Small intestine (tissue), 16 donors: ENCODE data around the gene THOP1. TPM values are rescaled to one million over a fixed set of nuclear protein-coding genes. Genes with fewer than 3 reads are reported as not detected.

Source experiments
- DNase-seq, 2 donors: peaks; one replicate each; pipeline versions ENCODE4 v3.0.0 to v3.0.0-alpha.2; 2013
- FAIRE-seq: peaks from 2 replicates; lab custom pipeline; 2012; peaks lifted over from hg19 to GRCh38; lab: Jason Lieb, UNC
- H3K27ac ChIP-seq, 3 donors: one replicate each; pipeline ENCODE4 v1.5.1; 2013; ENCODE audit warnings: low read length in 2 of 3, mild to moderate bottlenecking in 2 of 3, control low read depth in 1 of 3, inconsistent platforms in 1 of 3, low read depth in 1 of 3, moderate library complexity in 1 of 3
- H3K27me3 ChIP-seq, 3 donors: one replicate each; pipeline ENCODE4 v1.6.1; 2013; ENCODE audit warnings: low read length in 3 of 3, inconsistent platforms in 1 of 3; ENCODE audit not compliant: control insufficient read depth in 3 of 3, insufficient read depth in 3 of 3
- H3K36me3 ChIP-seq, 3 donors: one replicate each; pipeline ENCODE4 v1.6.1; 2013; ENCODE audit warnings: low read length in 3 of 3, inconsistent platforms in 1 of 3, low read depth in 1 of 3, mild to moderate bottlenecking in 1 of 3, moderate library complexity in 1 of 3; ENCODE audit not compliant: control insufficient read depth in 3 of 3, insufficient read depth in 2 of 3
- H3K4me1 ChIP-seq, 3 donors: one replicate each; pipeline ENCODE4 v1.6.1; 2013; ENCODE audit warnings: low read length in 2 of 3, inconsistent platforms in 1 of 3, low read depth in 1 of 3, mild to moderate bottlenecking in 1 of 3, moderate library complexity in 1 of 3; ENCODE audit not compliant: control insufficient read depth in 3 of 3, insufficient read depth in 2 of 3
- H3K4me3 ChIP-seq, 3 donors: one replicate each; pipeline ENCODE4 v1.5.1; 2013; ENCODE audit warnings: low read length in 3 of 3, control low read depth in 1 of 3, inconsistent platforms in 1 of 3, low read depth in 1 of 3, mild to moderate bottlenecking in 1 of 3, moderate library complexity in 1 of 3
- H3K9me3 ChIP-seq, 2 donors: one replicate each; pipeline ENCODE4 v1.6.1; 2013; ENCODE audit warnings: low read depth in 1 of 2, low read length in 1 of 2; ENCODE audit not compliant: control insufficient read depth in 2 of 2, insufficient read depth in 1 of 2
- WGBS, 3 donors: extraction: QIAGEN DNeasy Blood & Tissue Kit; methylation state at CpG; one replicate each; pipeline ENCODE4 v1.1.7; 2013; 5-methylcytosine and 5-hydroxymethylcytosine counted together
- long read RNA-seq, 10 donors: transcript quantifications; one replicate each; lab custom pipeline, GENCODE V29; 2026
- polyA plus RNA-seq, 4 donors: library from polyadenylated mRNA; stranded (reverse) in 3 of 4; unstranded in 1 of 4; fragments of 200-250 nt in 3 of 4; fragments of 120-200 nt in 1 of 4; gene quantifications; one replicate each; pipeline versions ENCODE4 v1.2.1 to v1.2.3, GENCODE V29; 2013
- donor health status: healthy with polysubstance abuse.
- donor health status: control.
- donor health status: control.
- donor health status: Bipolar disorder and iron deficiency.
- donor health status: healthy.

THOP1 gene
- 10 to 100 TPM; 36.6 to 86.3 (median 78.1) TPM for polyA plus RNA-seq
- long read RNA-seq, donor 1, result 0 reads
- long read RNA-seq, donor 2, result 0 reads
- long read RNA-seq, donor 3, partial matches to known transcripts, result 0 of 1 reads
- long read RNA-seq, donor 3, other reads (novel, unspliced or antisense), result 0 of 1 reads
- long read RNA-seq, donor 4, result 0 reads
- long read RNA-seq, donor 5, result 0 reads
- long read RNA-seq, donor 6, full-length matches to known transcripts, result 1 of 1 reads
- long read RNA-seq, donor 6, partial matches to known transcripts, result 0 of 1 reads
- long read RNA-seq, donor 6, other reads (novel, unspliced or antisense), result 0 of 1 reads
- long read RNA-seq, donor 7, full-length matches to known transcripts, result 10 of 10 reads
- long read RNA-seq, donor 7, partial matches to known transcripts, result 0 of 10 reads
- long read RNA-seq, donor 7, other reads (novel, unspliced or antisense), result 0 of 10 reads
- long read RNA-seq, donor 8, partial matches to known transcripts, result 0 of 1 reads
- long read RNA-seq, donor 8, other reads (novel, unspliced or antisense), result 0 of 1 reads
- long read RNA-seq, donor 9, result 0 reads
- long read RNA-seq, donor 10, result 0 reads

GRCh38 chr19:2785244-2785997, at the start of gene THOP1:
THOP1 (plus strand) TSS chr19:2785503; CDS start chr19:2785663, 160 bp downstream.
- Histone ChIP-seq H3K9me3 (no peaks in the 10 kb centered on the region), H3K4me3 (peak within 1 kb of the TSS; percentile 71 to 89 (median 71)), H3K4me1 (peaks cover 2 to 25% (median 16%) of the 10 kb centered on the region in 3 donors), H3K36me3 (peaks cover 0 to 27% (median 0%) of the 10 kb centered on the region in 3 donors), H3K27ac (peak within 1 kb of the TSS in 2 of 3 donors; percentile 26 to 63), H3K27me3 (no peaks in the 10 kb centered on the region)
- WGBS, 3 donors, result 0% methylated on average over 53 to 78 of the region's 78 CpGs
- DNase-seq (peak; percentile 99 to 100), FAIRE-seq (no peak)

GRCh38 chr19:2736550-2737190, 48.6 kb upstream of the THOP1 start:
- Histone ChIP-seq H3K27me3 (no peaks in the 10 kb centered on the region), H3K9me3 (peaks cover 0 to 9% of the 10 kb centered on the region in 2 donors), H3K4me1 (peaks cover 0 to 6% (median 3%) of the 10 kb centered on the region in 3 donors), H3K36me3 (peaks cover 0 to 47% (median 4%) of the 10 kb centered on the region in 3 donors), H3K27ac (no peak overlapping the region), H3K4me3 (no peak overlapping the region)
- DNase-seq (no peak), FAIRE-seq (no peak)
- 96% methylated on average over 15 of the region's 15 CpGs for WGBS, 3 donors

GRCh38 chr19:2739602-2740313, 45.5 kb upstream of the THOP1 start, which contains the start of gene SLC39A3:
SLC39A3 (minus strand) TSS chr19:2740017; CDS start chr19:2737257, 2,760 bp downstream.
- Histone ChIP-seq H3K9me3 (peaks cover 0 to 9% of the 10 kb centered on the region in 2 donors), H3K36me3 (peaks cover 0 to 23% (median 3%) of the 10 kb centered on the region in 3 donors), H3K27ac (no peak within 1 kb of the TSS), H3K4me3 (peak within 1 kb of the TSS; percentile 70 to 88 (median 79)), H3K27me3 (no peaks in the 10 kb centered on the region), H3K4me1 (peaks cover 0 to 6% (median 3%) of the 10 kb centered on the region in 3 donors)
- no peak for FAIRE-seq
- DNase-seq, result peak; percentile 98 to 99
- 0% methylated on average over 39 to 64 of the region's 64 CpGs for WGBS, 3 donors

- peaks cover 0 to 18% (median 0%) of the 10 kb centered on the region in 3 donors for H3K36me3 ChIP-seq
- H3K27me3 ChIP-seq, result no peaks in the 10 kb centered on the region
- no peak overlapping the region for H3K4me3 ChIP-seq
- peaks cover 0 to 6% (median 3%) of the 10 kb centered on the region in 3 donors for H3K4me1 ChIP-seq
- H3K9me3 ChIP-seq, result peaks cover 0 to 9% of the 10 kb centered on the region in 2 donors
- DNase-seq (no peak), FAIRE-seq (no peak)
- WGBS, 3 donors, result 43 to 47% (median 46%) methylated on average over 13 of the region's 13 CpGs
- H3K27ac ChIP-seq, result no peak overlapping the region
Measured at GRCh38 chr19:2740314-2740656, 45.0 kb upstream of the THOP1 start.

- no peaks in the 10 kb centered on the region for H3K36me3 ChIP-seq
- no peak for FAIRE-seq
- H3K27ac ChIP-seq, result no peak overlapping the region
- H3K9me3 ChIP-seq, result no peaks in the 10 kb centered on the region
- H3K4me1 ChIP-seq, result peaks cover 0 to 6% (median 3%) of the 10 kb centered on the region in 3 donors
- H3K27me3 ChIP-seq, result no peaks in the 10 kb centered on the region
- DNase-seq, result no peak
- no peak overlapping the region for H3K4me3 ChIP-seq
- WGBS, 3 donors, result 72 to 77% (median 76%) methylated on average over 8 of the region's 8 CpGs
Measured at GRCh38 chr19:2743099-2743498, 42.2 kb upstream of the THOP1 start.

- Histone ChIP-seq H3K36me3 (no peaks in the 10 kb centered on the region), H3K4me1 (peaks cover 0 to 4% (median 2%) of the 10 kb centered on the region in 3 donors), H3K27ac (no peak overlapping the region), H3K4me3 (no peak overlapping the region), H3K9me3 (no peaks in the 10 kb centered on the region), H3K27me3 (no peaks in the 10 kb centered on the region)
- FAIRE-seq, result no peak
- 32 to 44% (median 38%) methylated on average over 4 of the region's 4 CpGs for WGBS, 3 donors
- no peak for DNase-seq
Measured at GRCh38 chr19:2744113-2744512, 41.2 kb upstream of the THOP1 start.

GRCh38 chr19:2747349-2747748, 38.0 kb upstream of the THOP1 start:
- Histone ChIP-seq H3K36me3 (no peaks in the 10 kb centered on the region), H3K4me3 (no peak overlapping the region), H3K27me3 (no peaks in the 10 kb centered on the region), H3K27ac (no peak overlapping the region), H3K4me1 (no peaks in the 10 kb centered on the region), H3K9me3 (no peaks in the 10 kb centered on the region)
- DNase-seq, result no peak
- 74 to 77% (median 77%) methylated on average over 7 of the region's 7 CpGs for WGBS, 3 donors
- no peak for FAIRE-seq
